HG02610 (cell line): Measurements from ENCODE around the gene PIK3C2B.
A peak's percentile ranks its signal among the peaks of the same experiment; 100 is the strongest.
"Not testable (repeated sequence)": the region's sequence is repeated elsewhere in the genome, so short reads cannot be mapped to it uniquely, and the experiment has no call there.

Experiments used
- ATAC-seq: cut with Tn5 transposase; IDR thresholded peaks from one replicate; pipeline ENCODE4 v1.9.1; 2021; ENCODE audit warnings: mild to moderate bottlenecking, moderate library complexity; ENCODE audit not compliant: unreplicated experiment

Gene PIK3C2B

DNA sequence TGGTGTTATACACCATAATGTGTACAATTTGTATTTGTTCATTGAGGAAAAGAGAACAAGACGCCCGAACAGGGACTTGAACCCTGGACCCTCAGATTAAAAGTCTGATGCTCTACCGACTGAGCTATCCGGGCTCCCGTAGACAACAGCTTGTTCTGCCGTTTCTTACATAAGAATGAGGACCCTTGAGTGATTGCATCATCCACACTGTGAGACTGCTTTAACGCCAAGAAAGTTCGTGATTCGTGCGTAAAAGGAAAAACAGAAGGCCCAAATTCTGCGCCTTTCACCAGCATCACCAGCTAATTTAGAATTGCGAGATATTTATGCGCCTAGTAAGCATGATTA, 12.3 kb upstream of the PIK3C2B start:
- ATAC-seq, result peak; percentile 76

DNA sequence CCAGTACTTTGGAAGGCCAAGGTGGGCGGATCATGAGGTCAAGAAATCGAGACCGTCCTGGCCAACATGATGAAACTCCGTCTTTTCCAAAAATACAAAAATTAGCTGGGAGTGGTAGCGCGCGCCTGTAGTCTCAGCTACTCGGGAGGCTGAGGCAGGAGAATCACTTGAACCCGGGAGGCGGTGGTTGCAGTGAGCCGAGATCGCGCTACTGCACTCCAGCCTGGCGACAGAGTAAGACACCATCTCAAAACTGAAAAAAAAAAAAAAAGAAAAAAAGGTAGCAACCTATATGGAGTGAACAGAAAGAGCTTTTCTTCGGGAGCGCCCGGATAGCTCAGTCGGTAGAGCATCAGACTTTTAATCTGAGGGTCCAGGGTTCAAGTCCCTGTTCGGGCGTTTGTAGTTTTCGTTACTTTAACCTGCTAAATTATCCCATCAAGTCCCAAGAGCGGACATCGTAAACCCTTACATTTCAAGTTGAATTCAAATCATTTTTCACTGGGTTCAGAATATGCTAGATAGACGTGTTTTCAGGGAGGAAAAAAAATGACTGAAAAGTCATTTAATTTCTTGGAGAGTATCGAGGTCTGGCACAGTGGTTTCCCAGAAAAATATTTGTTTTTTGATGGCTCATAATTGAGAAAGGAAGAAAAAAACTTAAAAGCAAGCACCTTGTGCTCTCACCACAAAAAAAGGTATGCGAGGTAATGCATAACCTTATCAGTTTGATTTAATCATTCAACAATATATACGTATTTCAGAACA, 11.8 kb upstream of the PIK3C2B start:
- ATAC-seq, result peak; percentile 72

DNA sequence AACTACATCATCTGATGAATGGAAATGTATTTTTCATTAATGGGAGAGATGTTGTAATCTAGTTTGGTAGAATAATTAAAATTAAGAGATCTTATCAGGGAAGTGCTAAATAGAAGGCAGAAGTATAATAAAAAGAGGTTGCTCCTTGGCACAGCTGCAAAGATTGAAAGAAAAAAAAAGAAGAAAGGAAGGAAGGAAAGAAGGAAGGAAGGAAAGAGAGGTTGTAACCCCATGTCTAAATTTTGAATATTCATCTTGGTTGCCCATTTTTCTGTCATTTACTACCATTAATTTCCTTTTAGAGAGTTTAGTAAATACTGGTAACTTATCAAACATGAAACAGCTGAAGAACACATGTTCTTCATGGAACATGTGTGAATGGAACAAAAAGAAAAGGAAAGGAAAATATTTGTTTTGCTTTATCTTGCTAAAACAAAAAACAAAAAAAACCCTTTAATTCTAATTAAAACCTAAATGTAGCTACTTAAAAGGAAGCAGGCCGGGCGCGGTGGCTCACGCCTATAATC, 11.1 kb upstream of the PIK3C2B start:
- no peak for ATAC-seq

DNA sequence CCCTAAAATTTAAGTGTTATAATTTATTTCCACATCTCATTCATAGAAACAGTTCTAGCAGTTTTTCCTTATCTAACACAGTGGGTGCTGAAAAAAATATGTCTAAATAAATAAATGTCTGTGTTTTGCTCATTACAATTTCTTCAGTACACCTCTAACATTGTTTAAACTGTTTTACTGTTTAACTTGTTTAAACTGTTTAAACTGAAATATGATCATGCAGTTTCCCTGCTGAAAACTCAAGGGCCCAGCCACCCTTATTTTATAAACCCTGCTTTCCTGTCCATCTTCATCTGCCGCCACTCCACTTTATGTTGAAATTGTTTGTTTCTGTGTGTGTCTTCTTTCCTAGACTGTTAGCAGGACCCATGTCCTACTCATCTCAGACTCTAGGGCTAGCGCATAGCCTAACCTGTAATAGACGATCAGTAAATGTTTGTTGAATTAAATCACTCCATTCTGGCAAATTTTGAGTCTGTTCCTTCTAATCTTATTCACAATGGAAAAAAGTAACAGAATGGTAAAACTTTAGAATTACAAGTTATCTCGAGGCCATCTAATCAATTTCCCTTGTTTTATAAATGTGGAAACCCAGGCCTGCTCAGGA, 9.4 kb upstream of the PIK3C2B start:
- ATAC-seq, result no peak

DNA sequence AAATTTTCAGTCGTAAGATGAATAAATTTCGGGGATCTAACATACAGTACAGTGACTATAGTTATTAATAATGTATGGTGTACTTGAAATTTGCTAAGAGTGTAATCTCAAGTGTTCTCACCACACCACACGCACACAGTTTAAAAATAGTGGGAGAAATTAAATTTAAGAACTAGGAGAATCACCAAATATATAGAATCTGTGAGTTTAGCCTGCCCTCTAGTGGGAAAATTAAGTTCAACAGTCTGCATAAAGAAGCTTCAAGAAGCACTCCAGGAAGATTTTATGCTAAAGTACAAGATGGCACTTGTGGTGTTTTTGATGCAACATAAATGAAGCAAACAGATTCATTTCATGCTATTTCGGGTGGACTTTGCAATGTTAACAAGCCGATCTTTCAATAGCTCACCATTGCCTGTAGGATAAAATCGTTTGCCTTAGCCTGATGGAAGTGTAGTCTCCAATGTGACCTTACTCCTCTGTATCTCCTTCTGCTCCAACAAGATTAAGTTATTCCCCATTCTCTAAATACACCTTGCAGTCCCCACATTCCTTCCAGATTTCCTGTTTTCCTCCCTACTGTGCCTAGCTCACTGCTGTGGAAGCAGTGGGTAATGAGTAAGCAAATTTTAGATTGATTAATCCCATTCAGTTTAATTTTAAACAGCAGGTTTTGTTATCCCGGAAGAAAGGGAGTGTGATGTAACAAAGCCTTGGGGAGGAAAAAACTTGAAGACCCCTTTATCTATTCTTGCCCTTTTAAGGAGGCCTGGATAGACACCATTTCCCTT, 8.7 kb upstream of the PIK3C2B start:
- ATAC-seq, result no peak

DNA sequence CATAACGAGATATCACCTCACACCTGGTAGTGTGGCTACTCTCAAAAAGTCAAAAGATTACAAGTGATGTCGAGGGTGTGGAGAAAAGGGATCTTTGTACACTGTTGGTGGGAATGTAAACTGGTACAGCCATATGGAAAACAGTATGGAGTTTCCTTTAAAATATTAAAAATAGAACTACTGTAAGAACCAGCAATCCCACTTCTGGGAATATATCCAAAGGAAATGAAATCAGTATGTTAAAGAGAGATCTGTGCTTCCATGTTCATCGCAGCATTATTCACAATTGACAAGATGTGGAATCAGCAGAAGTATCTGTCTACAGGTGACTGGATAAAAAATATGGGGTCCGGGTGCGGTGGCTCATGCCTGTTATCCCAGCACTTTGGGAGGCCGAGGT, 7.6 kb upstream of the PIK3C2B start:
- ATAC-seq, result no peak

DNA sequence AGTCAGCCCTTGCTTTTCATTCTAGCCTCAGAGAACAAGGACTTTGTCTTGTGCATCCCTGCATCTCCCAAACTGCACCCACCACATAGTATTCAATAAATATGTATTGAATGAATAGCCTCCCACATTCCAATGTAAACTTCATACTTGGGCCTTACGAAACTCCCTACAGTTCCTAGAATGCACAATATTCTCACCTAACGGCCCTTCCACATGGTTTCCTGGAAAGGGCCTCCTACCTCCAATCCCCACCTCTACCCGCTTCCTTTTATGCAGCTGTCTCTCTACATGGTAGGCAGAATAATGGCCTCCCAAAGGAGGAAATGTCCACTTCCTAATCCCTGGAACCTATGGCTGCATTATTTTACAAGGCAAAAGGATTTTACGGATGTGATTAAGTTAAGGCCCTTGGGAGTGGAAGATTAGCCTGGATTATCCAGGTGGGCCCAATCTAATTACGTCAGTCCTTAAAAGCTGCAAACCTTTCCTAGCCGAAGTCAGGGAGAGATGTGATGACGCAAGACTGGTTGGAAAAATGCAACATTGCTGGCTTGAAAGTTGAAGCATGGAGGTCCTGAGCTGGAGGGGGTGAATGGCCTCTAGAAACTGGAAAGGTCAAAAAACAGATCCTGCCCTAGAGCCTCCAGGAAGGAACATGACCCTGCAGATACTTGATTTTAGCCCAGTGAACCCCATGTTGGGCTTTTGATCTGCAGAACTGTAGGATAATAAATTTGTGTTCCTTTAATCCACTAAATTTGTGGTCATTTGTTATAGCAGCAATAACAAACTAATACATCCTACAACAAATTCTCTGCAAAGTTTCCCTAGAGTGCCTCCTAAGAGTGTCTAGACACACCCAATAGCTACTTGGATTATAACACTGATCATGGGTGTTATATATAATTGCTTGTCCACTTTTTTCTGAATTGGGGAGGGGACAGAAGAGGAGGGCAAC, 5.2 kb upstream of the PIK3C2B start:
- ATAC-seq, result no peak

DNA sequence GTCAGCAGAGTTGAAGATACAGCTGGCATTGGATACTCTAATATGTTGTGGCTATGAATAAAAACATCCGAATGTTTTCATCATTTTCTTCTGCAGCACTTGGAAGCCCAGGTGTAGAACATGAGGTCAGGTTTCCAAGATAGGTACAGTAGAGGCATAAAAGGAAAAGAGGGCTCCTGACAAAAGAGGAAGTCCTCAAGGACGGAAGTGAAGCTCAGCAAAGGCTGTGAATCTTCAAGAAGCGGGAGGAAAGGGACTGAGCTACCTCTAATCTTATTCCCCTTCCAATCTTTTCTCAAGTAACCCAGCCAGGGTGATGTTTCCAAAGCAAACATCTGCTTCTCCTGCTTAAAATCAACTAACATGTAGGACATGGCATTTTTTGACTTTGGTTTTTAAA, 4.4 kb upstream of the PIK3C2B start:
- no peak for ATAC-seq

DNA sequence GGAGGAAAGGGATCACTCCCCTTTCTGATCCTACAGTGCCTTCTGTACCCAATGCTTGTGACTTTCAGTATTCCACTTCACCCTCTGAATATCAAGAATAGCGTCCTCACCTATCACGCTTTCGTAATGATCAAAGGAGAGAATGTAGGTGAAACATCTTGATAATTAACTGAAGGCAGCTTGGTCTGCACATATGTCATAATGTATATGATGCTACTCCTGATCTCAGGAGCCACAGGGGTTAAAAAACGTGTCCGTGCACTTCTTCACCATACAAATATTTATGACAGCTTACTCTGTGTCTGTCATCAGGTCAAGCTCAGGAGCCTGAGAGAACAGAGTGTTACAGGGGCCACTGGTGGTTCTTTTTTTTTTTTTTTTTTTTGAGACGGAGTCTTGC, 1.2 kb upstream of the PIK3C2B start:
- no peak for ATAC-seq

DNA sequence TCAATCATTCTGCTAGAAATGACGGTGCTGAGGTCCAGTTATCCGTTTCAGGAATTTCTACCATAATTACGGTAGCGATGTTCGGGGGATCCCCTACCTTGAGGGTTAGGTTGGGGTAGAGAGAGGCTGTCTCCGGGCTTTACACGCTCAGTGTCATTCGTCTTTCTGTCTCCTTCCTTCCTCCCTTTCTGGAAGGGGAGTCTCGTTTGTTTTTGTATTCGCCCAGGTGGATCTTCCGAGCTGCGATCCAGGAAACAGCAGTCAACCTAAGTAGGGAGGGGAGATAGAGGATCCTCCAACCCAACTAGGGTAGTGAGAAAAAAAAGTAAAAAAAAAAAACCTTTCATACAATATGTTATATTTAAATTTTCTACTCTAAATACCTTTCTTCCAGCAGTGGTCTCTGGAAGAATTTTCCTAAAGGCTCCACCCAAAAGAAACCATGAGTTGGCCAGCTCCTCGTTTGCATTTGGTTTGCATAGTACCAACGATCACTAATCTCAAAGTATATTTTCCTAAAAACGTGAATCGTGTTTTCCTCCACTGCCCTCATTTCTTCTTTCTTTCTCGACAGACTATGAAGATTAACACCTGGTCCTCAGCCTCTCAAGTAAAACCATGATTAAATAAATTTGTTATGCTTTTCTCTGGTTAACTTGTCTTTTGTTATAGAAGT, 611 bp upstream of the PIK3C2B start:
- ATAC-seq, result peak; percentile 34

DNA sequence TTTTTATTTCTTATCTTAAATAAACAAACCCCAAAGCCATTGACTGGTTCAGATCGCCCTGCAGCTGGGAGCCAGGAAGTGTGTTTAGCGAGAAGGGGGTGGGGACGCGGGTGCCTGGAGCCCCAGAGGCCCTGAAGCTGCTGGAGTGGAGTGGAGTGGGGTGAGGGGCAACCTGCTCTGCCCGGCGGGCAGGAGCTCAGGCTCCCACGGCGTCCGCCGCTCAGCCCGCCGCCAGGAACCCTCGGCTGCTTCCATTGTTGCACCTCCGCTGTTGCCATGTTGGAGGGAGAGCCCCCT, 673 bp downstream of the PIK3C2B start:
- peak; percentile 25 for ATAC-seq

DNA sequence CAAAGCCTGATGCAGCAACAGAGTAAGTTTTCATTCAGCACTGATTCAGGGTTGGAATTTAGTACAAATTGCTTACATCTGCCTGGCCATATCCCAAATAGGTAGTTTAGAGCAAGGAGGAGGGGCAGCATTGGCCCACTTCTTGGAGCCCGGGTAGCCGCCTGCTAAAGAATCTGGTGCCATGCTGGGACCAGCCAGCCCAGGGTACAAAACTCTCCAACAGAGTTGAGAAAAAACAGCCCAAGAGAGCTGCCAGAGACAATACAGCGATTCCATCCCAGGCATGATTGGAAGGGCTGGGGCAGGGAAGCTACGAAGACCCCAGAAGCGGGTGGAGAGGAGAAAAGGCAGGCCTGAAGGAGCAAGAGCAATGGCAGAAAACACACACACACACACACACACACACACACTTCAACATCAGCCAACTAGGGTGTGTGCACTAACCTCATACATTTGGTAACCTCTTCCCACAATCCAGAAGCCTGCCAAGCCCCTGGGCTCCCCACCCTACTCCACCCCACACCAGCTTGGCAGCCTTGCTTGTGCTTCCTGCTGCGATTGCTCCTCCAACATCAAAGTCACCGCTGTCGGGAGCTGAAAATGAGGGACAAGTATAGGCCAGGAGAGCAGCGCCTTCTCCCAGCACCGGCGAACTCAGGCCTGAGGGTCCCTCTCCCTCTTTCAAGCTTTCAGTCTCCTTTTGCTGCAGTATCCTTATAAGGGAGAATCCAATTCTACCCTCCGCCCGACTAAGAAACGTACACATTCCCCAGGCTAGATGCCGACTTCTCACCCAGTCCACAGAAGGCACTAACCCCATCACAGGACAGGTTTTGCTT, 1.2 kb downstream of the PIK3C2B start:
- no peak for ATAC-seq

DNA sequence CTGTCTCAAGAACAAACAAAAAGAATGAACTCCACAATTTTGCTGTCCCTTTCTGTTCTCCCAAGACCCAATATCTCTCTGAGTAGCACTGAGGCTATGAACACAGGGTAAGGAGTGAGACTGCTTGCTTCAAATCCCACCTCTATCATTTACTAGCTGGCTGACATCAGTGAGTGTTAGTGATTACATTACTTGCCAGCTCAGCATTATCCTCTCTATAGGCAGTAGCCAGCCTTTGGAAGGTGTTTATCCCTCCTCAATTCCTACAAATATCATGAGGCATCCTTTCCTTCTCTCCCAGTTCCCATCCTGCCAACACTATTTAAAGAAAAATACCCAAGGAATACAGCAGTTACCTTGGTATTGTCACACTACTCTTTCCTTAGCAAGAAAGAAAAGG, 3.0 kb downstream of the PIK3C2B start:
- no peak for ATAC-seq

DNA sequence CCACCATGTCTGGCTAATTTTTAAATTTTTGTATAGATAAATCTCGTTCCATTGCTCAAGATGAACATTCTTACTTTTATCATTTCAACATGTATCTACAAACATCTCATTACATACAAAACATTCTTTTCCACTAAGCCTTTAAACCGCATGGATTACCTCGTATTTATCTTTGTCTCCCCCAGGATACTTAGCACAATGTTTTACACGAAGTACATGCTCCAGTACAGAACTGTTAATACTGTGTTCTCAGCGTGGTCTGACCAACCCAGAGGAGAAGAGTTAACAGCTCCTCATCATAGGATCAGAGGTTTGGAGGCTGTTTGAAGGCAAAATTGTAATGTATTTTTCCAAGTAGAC, 7.4 kb downstream of the PIK3C2B start:
- ATAC-seq, result no peak

DNA sequence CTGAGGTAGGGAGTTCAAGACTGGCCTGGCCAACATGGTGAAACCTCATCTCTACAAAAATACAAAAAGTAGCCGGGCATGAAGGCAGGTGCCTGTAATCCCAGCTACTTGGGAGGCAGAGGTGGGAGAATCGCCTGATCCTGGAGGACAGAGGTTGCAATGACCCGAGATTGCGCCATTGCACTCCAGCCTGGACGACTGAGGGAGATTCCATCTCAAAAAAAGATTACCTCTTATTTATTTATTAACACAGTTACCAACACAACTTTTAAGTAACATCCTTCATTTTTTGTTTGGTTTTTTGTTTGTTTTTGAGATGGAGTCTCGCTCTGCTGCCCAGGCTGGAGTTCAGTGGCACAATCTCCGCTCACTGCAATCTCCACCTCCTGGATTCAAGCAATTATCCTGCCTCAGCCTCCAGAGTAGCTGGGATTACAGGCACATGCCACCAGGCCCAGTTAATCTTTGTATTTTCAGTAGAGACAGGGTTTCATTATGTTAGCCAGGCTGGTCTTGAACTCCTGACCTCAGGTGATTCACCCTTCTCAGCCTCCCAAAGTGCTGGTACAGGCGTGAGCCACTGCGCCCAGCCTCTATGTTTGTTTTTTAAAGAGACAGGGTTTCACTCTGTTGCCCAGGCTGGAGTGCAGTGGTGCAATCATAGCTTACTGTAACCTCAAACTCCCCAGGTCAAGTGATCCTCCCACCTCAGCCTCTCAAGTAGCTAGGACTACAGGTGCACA, 7.9 kb downstream of the PIK3C2B start:
- ATAC-seq, result not testable (repeated sequence)

DNA sequence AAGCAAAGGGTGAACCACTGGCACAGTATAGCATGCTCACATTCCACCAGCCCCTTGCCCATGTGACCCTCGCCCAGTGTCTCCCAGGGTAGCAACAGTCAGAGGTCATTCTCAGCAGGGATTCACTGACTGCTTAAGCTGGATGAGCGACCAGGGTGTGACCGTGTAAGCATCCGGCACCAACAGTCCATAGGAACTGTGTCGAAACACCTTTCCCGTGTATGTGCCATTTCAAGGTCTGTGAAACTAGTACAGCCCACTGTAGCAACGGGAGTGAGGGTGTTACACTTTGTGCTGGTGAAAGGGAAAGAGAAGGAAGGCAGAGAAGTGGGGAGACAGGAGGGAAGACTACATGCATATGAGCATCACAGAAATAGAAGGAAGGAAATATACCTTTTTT, 10.8 kb downstream of the PIK3C2B start:
- ATAC-seq, result no peak

DNA sequence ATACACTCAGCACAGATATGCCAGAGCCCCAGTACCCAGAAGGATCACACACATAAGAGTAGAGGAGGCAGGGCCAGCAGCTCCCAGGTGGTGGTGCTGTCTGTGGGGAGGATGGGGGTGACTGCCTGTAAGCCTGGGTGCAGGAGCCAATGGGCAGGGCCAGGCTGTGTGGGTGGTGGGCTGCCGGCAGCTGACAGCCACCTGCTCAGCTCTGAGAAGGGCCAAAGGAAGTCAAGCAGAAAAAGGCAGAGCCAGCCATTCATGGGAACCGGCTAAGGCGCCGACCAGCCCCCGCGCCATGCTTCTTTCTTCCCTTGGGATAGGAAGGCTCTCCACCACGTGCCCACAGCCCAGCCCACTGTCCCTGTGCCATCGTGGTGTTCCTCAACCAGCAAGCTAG, 14.1 kb downstream of the PIK3C2B start:
- peak; percentile 61 for ATAC-seq

DNA sequence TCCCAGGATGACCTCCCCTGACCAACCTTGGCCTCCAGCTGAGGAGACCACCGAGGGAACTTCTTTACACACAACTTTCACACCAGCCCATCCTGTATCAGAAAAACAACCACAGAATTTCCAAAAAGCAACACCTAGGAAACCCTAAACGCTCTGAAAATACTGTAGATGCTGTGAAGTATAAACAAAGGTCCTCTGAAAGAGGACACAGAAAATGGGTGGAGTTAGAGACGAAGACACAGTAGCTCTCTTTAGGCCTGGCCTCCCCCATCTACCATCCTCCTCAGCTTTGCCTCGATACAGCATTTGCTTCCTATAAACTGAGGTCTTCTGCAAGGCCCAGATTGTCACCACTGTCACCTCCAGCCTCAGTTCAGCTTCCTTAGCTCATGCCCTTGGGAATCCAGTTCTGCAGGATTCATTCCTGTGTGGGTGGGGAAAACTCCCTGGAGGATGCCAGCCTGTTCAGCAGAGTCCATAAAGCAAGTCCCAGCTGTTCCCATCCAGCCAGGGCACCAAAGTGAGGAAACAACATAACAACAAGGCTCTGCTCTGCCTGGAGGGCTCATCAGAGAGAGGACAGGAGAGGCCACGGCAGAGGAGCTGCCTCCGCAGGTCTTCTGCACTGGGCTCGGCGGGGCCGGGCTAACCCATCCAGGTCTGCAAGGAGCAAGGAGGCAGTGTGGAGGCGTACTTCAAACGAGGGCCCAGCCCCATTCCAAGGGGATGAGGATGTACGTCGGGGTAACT, 15.0 kb downstream of the PIK3C2B start:
- no peak for ATAC-seq
